Stimulated activated naive CD8-positive, alpha-beta T cell treated with anti-CD3 and anti-CD28 coated beads, Interleukin-15, Interleukin-2, amounts not matched to agents 100 ng/mL and 50 ng/mL, for 24 hours (primary cell): ENCODE results near the gene EFCAB13.

Experiments used
- H3K27ac Mint-ChIP-seq: one replicate; pipeline ENCODE4 v1.8.0; 2021; ENCODE audit warnings: mild to moderate bottlenecking, mixed read lengths
- H3K27me3 Mint-ChIP-seq: one replicate; pipeline ENCODE4 v1.8.0; 2021; ENCODE audit warnings: mixed read lengths
- H3K36me3 Mint-ChIP-seq: one replicate; pipeline ENCODE4 v1.8.0; 2021; ENCODE audit warnings: low read depth, mixed read lengths
- H3K4me1 Mint-ChIP-seq: one replicate; pipeline ENCODE4 v1.8.0; 2021; ENCODE audit warnings: low read depth, mixed read lengths
- H3K4me3 Mint-ChIP-seq: one replicate; pipeline ENCODE4 v1.8.0; 2021; ENCODE audit warnings: mild to moderate bottlenecking, mixed read lengths
- H3K9me3 Mint-ChIP-seq: one replicate; pipeline ENCODE4 v1.8.0; 2021; ENCODE audit warnings: mixed read lengths

The EFCAB13 gene

DNA sequence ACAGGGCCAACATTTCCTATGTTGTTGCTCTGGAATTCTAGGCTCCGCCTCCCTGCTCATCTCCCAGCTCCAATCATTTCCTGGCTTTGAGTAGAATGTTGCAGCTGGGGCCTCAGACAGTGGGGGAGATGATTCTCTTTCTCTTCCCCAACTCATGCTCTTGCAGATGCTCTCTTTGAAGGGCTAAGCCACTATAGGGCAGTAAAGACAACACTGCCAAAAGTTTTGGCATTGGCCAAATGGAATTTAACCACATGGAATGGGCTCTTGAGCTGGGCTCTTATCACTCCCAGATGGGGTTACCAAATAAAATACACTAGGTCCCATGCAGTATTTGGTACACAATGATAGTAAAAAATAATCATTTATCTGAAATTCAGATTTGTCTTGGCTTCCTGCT is 19.6 kb upstream of the EFCAB13 start:
- Mint-ChIP-seq H3K9me3 (peaks cover 8% of the 10 kb centered on the region), H3K27me3 (no peaks in the 10 kb centered on the region), H3K36me3 (peaks cover 4% of the 10 kb centered on the region), H3K4me1 (peaks cover 20% of the 10 kb centered on the region), H3K4me3 (no peak overlapping the region), H3K27ac (no peak overlapping the region)

DNA sequence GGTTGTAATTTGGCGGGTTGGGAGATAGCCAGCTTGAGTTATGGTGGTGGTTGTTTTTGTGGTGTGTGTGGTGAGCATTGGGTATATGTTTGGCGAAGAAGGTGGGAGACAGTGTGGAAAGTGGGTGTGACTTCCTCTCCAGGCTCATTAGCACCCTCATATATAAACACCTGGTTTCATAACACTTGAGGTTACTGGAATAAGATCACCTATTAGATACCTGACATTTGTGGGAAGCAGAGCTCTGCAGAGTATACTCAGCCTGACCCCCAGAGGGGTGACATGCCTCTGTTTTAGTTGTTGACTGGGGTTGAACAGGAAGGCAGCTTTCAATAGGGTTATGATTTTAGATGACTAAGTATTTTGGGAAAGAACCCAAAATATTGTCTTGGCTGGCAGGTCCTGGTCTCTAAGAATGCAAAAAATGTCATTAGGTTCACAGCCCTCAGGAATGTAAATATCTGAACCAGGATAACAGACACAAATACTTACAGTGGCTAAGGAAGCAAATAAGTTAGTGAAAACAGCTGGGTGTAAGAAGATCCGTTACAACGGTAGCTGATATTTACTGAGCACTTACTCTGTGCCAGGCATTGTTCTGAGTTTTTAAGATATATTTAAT is 18.3 kb upstream of the EFCAB13 start:
- H3K4me3 Mint-ChIP-seq: peak overlapping the region; percentile 1
- peaks cover 20% of the 10 kb centered on the region for H3K4me1 Mint-ChIP-seq

DNA sequence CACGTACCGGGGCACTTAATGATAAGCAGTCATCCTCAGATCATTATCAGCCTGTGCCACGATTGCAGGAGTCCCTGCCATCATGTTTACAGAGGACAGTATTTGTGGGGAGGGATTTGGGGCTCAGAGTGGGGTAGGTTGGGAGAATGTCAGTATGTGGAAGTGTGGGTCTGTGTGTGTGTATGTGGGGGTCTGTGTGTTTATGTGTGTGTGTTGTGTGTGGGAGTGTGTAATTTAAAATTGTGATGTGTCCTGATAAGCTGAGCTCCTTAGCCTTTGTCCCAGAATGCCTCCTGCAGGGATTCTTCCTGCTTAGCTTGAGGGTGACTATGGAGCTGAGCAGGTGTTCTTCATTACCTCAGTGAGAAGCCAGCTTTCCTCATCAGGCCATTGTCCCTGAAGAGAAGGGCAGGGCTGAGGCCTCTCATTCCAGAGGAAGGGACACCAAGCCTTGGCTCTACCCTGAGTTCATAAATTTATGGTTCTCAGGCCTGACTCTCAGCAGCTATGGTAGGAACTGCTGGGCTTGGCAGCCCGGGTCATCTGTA is 13.5 kb upstream of the EFCAB13 start:
- Mint-ChIP-seq H3K4me1 (peaks cover 16% of the 10 kb centered on the region), H3K4me3 (no peak overlapping the region), H3K36me3 (no peaks in the 10 kb centered on the region), H3K27ac (no peak overlapping the region), H3K9me3 (no peaks in the 10 kb centered on the region), H3K27me3 (no peaks in the 10 kb centered on the region)

More for the DNA sequence above, 18.3 kb upstream of the EFCAB13 start:
- Mint-ChIP-seq H3K9me3 (peaks cover 8% of the 10 kb centered on the region), H3K27ac (no peak overlapping the region), H3K27me3 (no peaks in the 10 kb centered on the region), H3K36me3 (peaks cover 4% of the 10 kb centered on the region)

DNA sequence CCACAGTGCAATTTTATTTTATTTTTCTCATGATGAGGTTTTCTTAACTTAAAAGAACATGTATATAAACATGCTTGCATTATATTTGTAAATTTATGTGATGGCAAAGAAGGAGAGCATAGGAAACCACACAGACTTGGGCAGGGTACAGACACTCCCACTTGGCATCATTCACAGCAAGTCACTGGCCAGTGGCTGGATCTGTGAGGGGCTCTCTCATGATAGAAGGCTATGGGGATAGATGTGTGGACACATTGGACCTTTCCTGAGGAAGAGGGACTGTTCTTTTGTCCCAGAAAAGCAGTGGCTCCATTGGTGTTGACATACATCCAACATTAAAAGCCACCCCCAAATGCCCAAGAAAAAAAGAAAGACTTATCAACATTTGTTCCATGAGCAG is 12.3 kb upstream of the EFCAB13 start:
- Mint-ChIP-seq H3K4me3 (no peak overlapping the region), H3K4me1 (peaks cover 5% of the 10 kb centered on the region), H3K27ac (no peak overlapping the region), H3K27me3 (no peaks in the 10 kb centered on the region), H3K9me3 (no peaks in the 10 kb centered on the region), H3K36me3 (no peaks in the 10 kb centered on the region)

DNA sequence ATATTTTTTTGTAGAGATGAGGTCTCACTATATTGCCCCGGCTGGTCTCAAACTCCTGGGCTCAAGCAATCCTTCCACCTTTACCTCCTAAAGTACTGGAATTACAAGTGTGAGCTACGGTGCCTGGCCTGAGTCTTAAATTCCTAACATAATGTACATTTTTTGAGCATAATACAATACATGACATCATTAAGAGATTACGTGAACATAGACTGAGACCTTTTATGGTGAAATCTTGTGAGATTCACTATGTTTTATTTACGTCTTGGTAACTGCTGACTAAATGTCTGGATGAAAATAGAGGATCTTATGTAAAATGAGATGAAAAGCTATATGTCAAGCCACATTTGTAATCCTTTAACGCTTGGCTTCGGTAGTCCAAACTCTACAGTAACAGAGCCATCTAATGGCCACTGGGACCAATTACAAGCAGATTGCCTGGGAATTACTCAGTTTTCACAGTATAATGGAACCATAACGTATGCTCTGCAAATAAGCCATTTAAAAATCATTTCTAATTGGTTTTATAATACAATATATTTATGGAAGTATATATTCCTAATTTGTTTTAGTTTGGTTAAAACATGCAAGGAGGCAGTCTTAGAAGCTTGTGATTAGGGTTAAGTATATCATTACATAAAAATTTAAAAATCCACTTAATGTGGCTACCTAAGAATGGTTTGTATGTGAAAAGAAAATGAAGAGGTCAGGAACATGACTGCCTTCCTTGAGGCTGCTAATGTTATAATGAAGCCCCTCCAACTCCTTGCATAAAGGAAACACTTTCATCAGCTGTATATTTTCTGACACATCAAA is 8.1 kb upstream of the EFCAB13 start:
- Mint-ChIP-seq H3K27ac (no peak overlapping the region), H3K4me1 (no peaks in the 10 kb centered on the region), H3K4me3 (no peak overlapping the region), H3K9me3 (no peaks in the 10 kb centered on the region), H3K36me3 (no peaks in the 10 kb centered on the region), H3K27me3 (no peaks in the 10 kb centered on the region)

DNA sequence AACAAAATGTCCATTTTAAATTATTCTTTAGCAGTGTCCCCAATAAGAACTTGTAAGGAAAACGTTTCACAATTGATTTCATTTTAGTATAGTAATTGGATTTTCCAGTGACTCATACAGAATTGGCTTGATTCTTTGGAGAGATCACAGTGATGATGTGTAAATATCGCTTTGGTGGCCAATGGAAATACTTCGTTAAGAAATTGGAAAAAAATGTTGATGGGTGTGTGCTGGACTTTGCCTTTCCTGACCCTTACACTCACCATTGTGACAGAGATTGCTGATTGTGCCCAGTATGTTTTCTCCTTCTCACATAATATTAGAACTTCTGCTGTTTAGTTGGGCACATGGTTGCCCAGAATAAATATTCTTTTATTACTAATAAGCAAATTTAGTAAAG is 7.4 kb upstream of the EFCAB13 start:
- Mint-ChIP-seq H3K36me3 (no peaks in the 10 kb centered on the region), H3K4me3 (no peak overlapping the region), H3K27me3 (no peaks in the 10 kb centered on the region), H3K4me1 (no peaks in the 10 kb centered on the region), H3K27ac (no peak overlapping the region), H3K9me3 (no peaks in the 10 kb centered on the region)

DNA sequence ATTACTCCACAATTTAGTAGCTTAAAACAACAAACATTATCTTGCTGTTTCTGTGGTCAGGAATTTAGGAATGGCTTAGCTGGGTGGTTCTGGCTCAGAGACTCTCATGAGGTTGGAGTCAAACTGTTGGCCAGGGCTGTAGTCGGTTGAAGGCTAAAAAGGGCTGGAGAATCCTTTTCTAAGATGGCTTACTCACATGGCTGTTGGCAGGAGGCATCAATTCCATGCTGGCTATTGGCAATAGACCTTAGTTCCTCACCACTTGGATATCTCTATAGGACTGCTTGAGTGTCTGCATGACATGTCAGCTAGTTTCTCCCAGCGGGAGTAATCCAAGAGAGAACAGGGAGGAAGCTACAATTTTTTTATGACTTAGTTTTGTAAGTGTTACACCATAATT is 6.6 kb upstream of the EFCAB13 start:
- Mint-ChIP-seq H3K27ac (no peak overlapping the region), H3K36me3 (no peaks in the 10 kb centered on the region), H3K9me3 (no peaks in the 10 kb centered on the region), H3K27me3 (no peaks in the 10 kb centered on the region), H3K4me3 (no peak overlapping the region), H3K4me1 (no peaks in the 10 kb centered on the region)

DNA sequence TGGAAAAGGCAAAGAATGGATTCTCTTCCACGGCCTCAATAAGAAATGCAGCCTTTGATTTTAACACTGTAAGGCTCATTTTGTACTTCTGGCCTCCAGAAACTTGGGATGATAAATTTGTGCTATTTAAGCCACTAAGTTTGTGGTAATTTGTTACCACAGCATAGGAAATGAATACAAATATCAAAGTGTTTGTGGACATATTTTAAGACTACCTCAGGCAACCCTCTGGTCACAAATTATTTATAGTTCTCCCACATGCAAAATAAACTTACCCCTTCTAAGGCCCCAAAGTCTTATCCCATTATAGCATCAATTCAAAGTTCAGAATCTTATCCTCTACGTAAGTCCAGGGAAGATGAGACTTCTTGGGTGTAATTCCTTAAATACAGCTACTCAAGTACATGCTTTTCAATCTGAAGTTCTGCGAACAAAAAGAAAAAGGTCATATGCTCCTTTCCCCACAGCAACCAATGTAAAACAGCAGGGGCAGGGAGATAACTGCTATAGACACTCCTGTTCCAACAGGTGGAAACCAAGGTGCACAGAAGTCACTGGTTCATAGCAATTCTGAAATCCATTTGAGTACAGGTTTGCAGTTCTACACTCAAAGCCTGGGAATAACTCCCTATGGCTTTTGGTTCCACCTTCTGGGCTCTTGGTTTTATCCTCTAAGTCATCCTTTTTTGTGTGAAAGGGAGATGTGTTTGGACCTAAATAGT is 5.4 kb upstream of the EFCAB13 start:
- Mint-ChIP-seq H3K36me3 (no peaks in the 10 kb centered on the region), H3K9me3 (no peaks in the 10 kb centered on the region), H3K4me1 (peaks cover 4% of the 10 kb centered on the region), H3K27me3 (peaks cover 4% of the 10 kb centered on the region), H3K27ac (no peak overlapping the region), H3K4me3 (no peak overlapping the region)

DNA sequence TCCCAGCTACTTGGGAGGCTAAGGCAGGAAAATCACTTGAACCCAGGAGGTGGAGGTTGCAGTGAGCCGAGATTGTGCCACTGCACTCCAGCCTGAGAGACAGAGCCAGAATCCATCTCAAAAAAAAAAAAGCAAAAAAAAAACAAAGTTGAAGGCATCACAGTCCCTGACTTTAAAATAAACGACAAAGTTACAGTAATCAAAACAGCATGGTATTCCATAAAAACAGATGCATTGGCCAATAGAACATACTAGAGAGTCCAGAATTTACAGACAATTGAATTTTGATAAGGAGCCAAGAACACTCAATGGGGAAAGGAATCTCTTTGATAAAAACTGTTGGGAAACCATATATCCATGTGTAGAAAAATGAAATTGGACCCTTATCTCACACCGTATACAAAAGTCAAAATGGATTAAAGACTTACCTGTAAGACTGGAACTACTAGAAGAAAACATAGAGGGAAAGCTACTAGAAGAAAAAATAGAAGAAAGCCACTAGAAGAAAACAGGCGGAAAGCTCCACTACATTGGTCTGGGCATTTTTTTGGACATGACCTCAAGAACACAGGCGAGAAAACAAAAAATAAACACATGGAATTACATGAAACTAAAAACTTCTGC is 2.8 kb upstream of the EFCAB13 start:
- Mint-ChIP-seq H3K9me3 (no peaks in the 10 kb centered on the region), H3K4me1 (peaks cover 21% of the 10 kb centered on the region), H3K36me3 (no peaks in the 10 kb centered on the region), H3K4me3 (no peak overlapping the region), H3K27me3 (peaks cover 4% of the 10 kb centered on the region), H3K27ac (no peak overlapping the region)

DNA sequence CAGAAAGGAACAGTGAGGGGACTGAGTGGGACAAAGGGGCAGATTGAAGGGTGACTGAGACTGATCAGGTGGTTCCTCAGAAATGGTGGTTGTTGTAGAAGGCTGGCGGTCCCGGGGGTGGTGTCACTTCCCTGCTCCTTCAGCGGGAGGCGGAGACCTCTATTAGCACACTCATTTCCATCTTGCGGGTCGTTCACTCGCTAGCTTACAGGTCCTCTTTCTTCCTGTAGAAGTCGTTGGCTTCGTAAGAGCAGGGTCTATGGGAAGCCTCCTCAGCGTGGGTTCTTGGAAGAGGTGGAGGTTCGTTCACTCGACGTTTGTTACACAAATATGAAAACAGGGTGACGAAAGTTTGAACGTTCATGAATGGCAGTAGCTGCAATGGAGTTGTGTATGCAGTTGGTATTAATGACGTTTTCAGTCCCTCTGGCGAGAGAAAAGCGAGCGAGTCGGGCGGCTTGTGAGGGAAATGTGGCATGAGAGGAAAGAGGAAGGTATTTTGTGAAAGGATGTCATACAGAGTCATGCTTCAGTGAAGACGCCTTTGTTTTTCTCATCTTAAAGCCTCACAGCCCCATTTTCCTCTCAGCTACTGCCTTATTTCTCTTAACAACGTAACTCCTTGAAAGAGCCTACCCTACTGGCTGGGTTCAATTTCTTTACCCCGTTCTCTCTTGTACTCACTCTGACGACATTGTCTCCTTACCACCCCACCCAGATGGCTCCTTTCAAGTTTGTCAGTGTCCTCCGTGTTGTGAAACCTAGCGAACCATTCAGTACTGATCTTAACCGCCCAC is 667 bp downstream of the EFCAB13 start:
- Mint-ChIP-seq H3K27ac (peak overlapping the region; percentile 92), H3K27me3 (peaks cover 4% of the 10 kb centered on the region), H3K4me1 (peaks cover 21% of the 10 kb centered on the region), H3K9me3 (no peaks in the 10 kb centered on the region), H3K4me3 (peak overlapping the region; percentile 89), H3K36me3 (no peaks in the 10 kb centered on the region)

DNA sequence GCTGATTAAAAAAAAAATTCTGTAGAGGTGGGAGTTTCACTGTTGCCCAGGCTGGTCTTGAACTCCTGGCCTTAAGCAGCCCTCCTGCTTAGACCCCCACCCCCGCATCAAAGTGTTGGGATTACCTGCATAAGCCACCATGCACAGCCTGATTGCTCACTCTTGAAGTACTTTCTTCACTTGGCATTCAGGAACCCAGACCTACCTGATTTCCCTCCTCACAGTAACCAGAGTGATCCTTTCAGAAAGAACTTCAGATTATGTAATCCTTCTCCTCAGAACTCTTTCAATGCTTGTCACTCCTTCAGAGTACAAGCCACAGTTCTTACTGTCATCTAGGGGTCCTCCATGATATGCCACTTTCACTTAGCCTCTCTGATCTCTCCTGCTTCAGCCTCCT is 1.4 kb downstream of the EFCAB13 start:
- Mint-ChIP-seq H3K36me3 (no peaks in the 10 kb centered on the region), H3K9me3 (no peaks in the 10 kb centered on the region), H3K4me1 (peaks cover 21% of the 10 kb centered on the region), H3K27ac (peak overlapping the region; percentile 92), H3K27me3 (peaks cover 4% of the 10 kb centered on the region), H3K4me3 (peak overlapping the region; percentile 28)

DNA sequence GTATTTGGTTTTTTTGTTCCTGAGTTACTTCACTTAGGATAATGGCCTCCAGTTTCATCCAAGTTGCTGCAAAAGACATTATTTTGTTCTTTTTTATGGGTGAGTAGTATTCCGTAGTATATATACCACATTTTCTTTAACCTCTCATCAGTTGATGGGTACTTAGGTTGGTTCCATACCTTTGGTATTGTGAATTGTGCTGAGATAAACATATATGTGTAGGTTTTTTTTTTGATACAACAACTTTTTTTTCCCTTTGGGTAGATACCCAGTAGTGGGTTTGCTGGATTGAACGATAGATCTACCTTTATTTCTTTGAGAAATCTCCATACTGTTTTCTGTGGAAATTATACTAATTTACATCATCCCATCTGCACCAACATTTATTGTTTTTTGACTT is 6.8 kb downstream of the EFCAB13 start:
- Mint-ChIP-seq H3K27ac (no peak overlapping the region), H3K4me1 (peaks cover under 1% of the 10 kb centered on the region), H3K4me3 (no peak overlapping the region), H3K36me3 (peaks cover 26% of the 10 kb centered on the region), H3K9me3 (no peaks in the 10 kb centered on the region), H3K27me3 (no peaks in the 10 kb centered on the region)

DNA sequence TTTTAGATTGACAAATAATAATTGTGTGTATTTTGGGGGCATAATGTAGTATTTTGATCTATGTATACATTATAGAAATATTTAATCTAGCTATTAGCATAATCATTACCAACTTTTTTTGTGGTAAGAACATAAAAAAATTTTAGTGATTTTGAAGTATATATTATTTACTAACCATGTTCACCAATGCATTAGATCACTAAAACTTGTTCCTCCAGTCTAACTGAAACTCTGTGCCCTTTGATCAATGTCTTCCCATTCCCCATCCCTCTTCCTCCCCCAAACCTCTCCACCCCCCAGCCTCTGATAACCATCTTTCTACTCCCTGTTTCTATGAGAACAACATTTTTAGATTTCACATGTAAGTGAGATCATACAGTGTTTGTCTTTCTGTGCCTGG is 8.5 kb downstream of the EFCAB13 start:
- no peaks in the 10 kb centered on the region for H3K9me3 Mint-ChIP-seq
- no peaks in the 10 kb centered on the region for H3K27me3 Mint-ChIP-seq
- H3K36me3 Mint-ChIP-seq: peaks cover 26% of the 10 kb centered on the region
- no peak overlapping the region for H3K27ac Mint-ChIP-seq
- H3K4me3 Mint-ChIP-seq: no peak overlapping the region
- no peaks in the 10 kb centered on the region for H3K4me1 Mint-ChIP-seq
